MM.1S (cell line): ENCODE results near the gene DCBLD2.

Experiments used
- DNase-seq: peaks from one replicate; pipeline ENCODE4 v3.0.0-alpha.2; 2015
- H2AFZ ChIP-seq: fragments of 300-600 bp; sonication (generic); 2 replicates; pipeline ENCODE4 v1.6.0; 2016; ENCODE audit warnings: antibody characterized with exemption, low read length
- H3F3A ChIP-seq: fragments of 300-600 bp; sonication (generic); 2 replicates; pipeline ENCODE4 v1.6.1; 2016; ENCODE audit warnings: mild to moderate bottlenecking, antibody characterized with exemption, low read length, moderate library complexity, mixed read lengths; ENCODE audit not compliant: insufficient read depth
- H3K27ac ChIP-seq: fragments of 300-600 bp; sonication (generic); 2 replicates; pipeline ENCODE4 v1.5.1; 2016; ENCODE audit warnings: mild to moderate bottlenecking, low read length
- H3K27me3 ChIP-seq: fragments of 300-600 bp; sonication (generic); replicated peaks from 2 replicates; pipeline ENCODE4 v1.6.0; 2016; ENCODE audit warnings: low read length; ENCODE audit not compliant: insufficient read depth
- H3K36me3 ChIP-seq: fragments of 300-600 bp; sonication (generic); replicated peaks from 2 replicates; pipeline ENCODE4 v1.6.1; 2016; ENCODE audit warnings: mild to moderate bottlenecking, low read length, mixed read lengths; ENCODE audit not compliant: insufficient read depth
- H3K4me1 ChIP-seq: fragments of 300-600 bp; sonication (generic); 2 replicates; pipeline ENCODE4 v1.6.1; 2016; ENCODE audit warnings: low read length, mixed read lengths
- H3K4me2 ChIP-seq: fragments of 300-600 bp; sonication (generic); 2 replicates; pipeline ENCODE4 v1.6.0; 2016; ENCODE audit warnings: low read depth, low read length
- H3K4me3 ChIP-seq: fragments of 300-600 bp; sonication (generic); 2 replicates; pipeline ENCODE4 v1.5.1; 2016; ENCODE audit warnings: low read length, mixed read lengths
- H3K79me2 ChIP-seq: fragments of 300-600 bp; sonication (generic); 2 replicates; pipeline ENCODE4 v1.6.1; 2016; ENCODE audit warnings: mixed run types, low read length, mixed read lengths
- H3K9ac ChIP-seq: fragments of 300-600 bp; sonication (generic); 2 replicates; pipeline ENCODE4 v1.6.1; 2016; ENCODE audit warnings: low read length, mixed read lengths
- H3K9me2 ChIP-seq: fragments of 300-600 bp; sonication (generic); replicated peaks from 2 replicates; pipeline ENCODE4 v1.6.1; 2016; ENCODE audit warnings: mild to moderate bottlenecking, low read length, mixed read lengths; ENCODE audit not compliant: insufficient read depth
- H3K9me3 ChIP-seq: fragments of 300-600 bp; sonication (generic); replicated peaks from 2 replicates; pipeline ENCODE4 v1.6.1; 2016; ENCODE audit warnings: mild to moderate bottlenecking, low read length, mixed read lengths; ENCODE audit not compliant: insufficient read depth
- H4K20me1 ChIP-seq: fragments of 300-600 bp; sonication (generic); 2 replicates; pipeline ENCODE4 v1.6.1; 2016; ENCODE audit warnings: mild to moderate bottlenecking, low read length, moderate library complexity, mixed read lengths; ENCODE audit not compliant: insufficient read depth
- CTCF ChIP-seq: fragments of 300-600 bp; sonication (generic); IDR thresholded peaks from 2 replicates; pipeline ENCODE4 v1.5.1; 2016; ENCODE audit warnings: antibody characterized with exemption, low read length, mixed read lengths
- EZH2 ChIP-seq: fragments of 300-600 bp; sonication (generic); optimal IDR thresholded peaks from 2 replicates; pipeline ENCODE3; 2017; ENCODE audit warnings: low read depth, mild to moderate bottlenecking, antibody characterized with exemption, low read length, mixed read lengths
- EZH2phosphoT487 ChIP-seq: fragments of 300-600 bp; sonication (generic); IDR thresholded peaks from 2 replicates; pipeline ENCODE4 v1.6.1; 2018; ENCODE audit warnings: antibody characterized with exemption, low read length

Gene DCBLD2

GRCh38 chr3:98775459-98776139, 125.9 kb downstream of the DCBLD2 start:
- Histone ChIP-seq H3K36me3 (peaks cover 27% of the 10 kb centered on the region; the same call in 1 of the 2 replicates), H3K9me2 (no peaks in the 10 kb centered on the region), H3F3A (peaks cover 66% of the 10 kb centered on the region), H2AFZ (no peak overlapping the region), H3K9me3 (no peaks in the 10 kb centered on the region), H3K4me2 (peak overlapping the region; percentile 76), H4K20me1 (no peaks in the 10 kb centered on the region), H3K9ac (peak overlapping the region; percentile 60), H3K4me3 (peak overlapping the region; percentile 67), H3K27me3 (no peaks in the 10 kb centered on the region), H3K79me2 (peaks cover 91% of the 10 kb centered on the region), H3K4me1 (peaks cover 66% of the 10 kb centered on the region), H3K27ac (peak overlapping the region; percentile 98)
- TF ChIP-seq EZH2phosphoT487 (no peak), EZH2 (no peak), CTCF (no peak)
- peak; percentile 78 for DNase-seq

- H3K36me3 ChIP-seq = peaks cover 5% of the 10 kb centered on the region; the same call in 1 of the 2 replicates
Measured at GRCh38 chr3:98772022-98772421, 129.5 kb downstream of the DCBLD2 start.

GRCh38 chr3:98770261-98771039, 131.0 kb downstream of the DCBLD2 start:
- no peaks in the 10 kb centered on the region; the same call in 1 of the 2 replicates for H3K36me3 ChIP-seq
- no peaks in the 10 kb centered on the region for H3K9me2 ChIP-seq
- H3K4me1 ChIP-seq = peaks cover 74% of the 10 kb centered on the region
- peak overlapping the region; percentile 92 for H3K9ac ChIP-seq
- H4K20me1 ChIP-seq = no peaks in the 10 kb centered on the region
- H3K4me2 ChIP-seq = peak overlapping the region; percentile 76
- peaks cover 79% of the 10 kb centered on the region for H3F3A ChIP-seq
- TF ChIP-seq EZH2phosphoT487 = no peak
- TF ChIP-seq EZH2 = no peak
- no peak for TF ChIP-seq CTCF
- H3K4me3 ChIP-seq = peak overlapping the region; percentile 67
- DNase-seq = peak; percentile 96
- H3K79me2 ChIP-seq = peaks cover 84% of the 10 kb centered on the region
- no peak overlapping the region for H2AFZ ChIP-seq
- peak overlapping the region; percentile 98 for H3K27ac ChIP-seq
- H3K9me3 ChIP-seq = no peaks in the 10 kb centered on the region
- H3K27me3 ChIP-seq = no peaks in the 10 kb centered on the region

More at GRCh38 chr3:98772022-98772421, 129.5 kb downstream of the DCBLD2 start:
- Histone ChIP-seq H3K4me2 (peak overlapping the region; percentile 76), H2AFZ (no peak overlapping the region), H3K4me3 (peak overlapping the region; percentile 67), H4K20me1 (no peaks in the 10 kb centered on the region), H3F3A (peaks cover 82% of the 10 kb centered on the region), H3K79me2 (peaks cover 83% of the 10 kb centered on the region), H3K4me1 (peaks cover 76% of the 10 kb centered on the region), H3K9me2 (no peaks in the 10 kb centered on the region), H3K9ac (peak overlapping the region; percentile 92), H3K27me3 (no peaks in the 10 kb centered on the region), H3K27ac (peak overlapping the region; percentile 98), H3K9me3 (no peaks in the 10 kb centered on the region)
- DNase-seq = peak; percentile 48
- TF ChIP-seq EZH2 = no peak
- TF ChIP-seq EZH2phosphoT487 = no peak
- TF ChIP-seq CTCF = no peak
